GM21723 (cell line): Measurements from ENCODE around the gene DUS4L.

ENCODE experiments used
- ATAC-seq: cut with Tn5 transposase; IDR thresholded peaks from one replicate; pipeline ENCODE4 v1.9.1; 2021; ENCODE audit warnings: mild to moderate bottlenecking, moderate library complexity; ENCODE audit not compliant: unreplicated experiment

The DUS4L gene

DNA sequence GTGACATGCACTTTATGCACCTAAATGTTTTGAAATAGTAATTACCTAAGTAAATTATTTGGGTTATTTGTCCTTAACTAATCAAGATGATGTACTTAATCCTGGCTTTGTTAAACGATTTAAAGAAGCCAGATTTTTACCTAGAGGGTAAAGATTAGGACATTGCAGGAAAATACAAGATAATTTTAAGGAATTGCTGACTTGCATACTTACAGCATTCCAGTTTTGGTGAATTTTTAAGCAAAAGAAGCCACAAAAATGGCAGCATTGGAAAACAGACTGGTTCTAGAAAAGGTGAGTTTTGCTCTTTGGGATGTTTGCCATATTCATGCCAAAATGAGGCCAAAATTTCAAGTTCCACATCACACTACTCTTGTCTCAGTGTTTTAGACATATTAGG lies 49.7 kb downstream of the DUS4L start:
- ATAC-seq: no peak

DNA sequence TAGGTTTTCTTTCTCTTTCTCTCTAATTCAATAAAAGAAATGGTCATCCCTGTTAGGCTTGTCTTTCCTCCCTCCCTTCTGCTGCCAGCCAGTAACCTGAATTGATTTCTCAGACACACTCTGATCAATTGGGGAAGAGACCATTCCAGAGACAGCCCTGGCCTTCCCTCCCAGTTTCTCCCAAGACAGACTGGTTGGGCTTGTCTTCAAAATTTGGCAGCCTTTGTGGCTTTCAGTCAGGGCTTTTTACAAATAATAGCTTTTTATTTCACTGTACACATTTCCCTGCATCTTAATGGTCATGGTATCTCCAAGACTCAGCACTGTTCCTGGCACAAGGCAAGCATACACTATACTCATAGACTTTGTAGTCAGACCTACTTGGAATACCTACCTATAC lies 50.2 kb downstream of the DUS4L start:
- ATAC-seq: no peak

DNA sequence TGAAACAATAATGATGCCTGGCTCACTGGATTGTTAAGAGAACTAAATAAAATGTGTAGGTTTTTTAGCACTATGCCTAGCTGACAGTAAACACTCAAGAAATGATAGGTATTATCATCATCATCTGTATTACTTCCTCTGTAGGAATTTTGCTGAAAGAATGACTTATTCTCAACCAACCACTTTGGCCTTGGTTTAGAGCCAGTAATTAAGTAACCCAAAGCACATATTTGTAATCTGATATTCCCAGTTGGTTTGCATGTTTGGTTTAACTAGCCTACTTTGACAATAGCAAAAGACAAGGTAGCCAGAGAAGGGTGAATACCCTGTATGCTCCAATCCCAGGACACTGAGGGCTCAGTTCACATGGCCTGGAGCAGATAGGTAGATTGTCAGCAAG lies 50.7 kb downstream of the DUS4L start:
- ATAC-seq: no peak

DNA sequence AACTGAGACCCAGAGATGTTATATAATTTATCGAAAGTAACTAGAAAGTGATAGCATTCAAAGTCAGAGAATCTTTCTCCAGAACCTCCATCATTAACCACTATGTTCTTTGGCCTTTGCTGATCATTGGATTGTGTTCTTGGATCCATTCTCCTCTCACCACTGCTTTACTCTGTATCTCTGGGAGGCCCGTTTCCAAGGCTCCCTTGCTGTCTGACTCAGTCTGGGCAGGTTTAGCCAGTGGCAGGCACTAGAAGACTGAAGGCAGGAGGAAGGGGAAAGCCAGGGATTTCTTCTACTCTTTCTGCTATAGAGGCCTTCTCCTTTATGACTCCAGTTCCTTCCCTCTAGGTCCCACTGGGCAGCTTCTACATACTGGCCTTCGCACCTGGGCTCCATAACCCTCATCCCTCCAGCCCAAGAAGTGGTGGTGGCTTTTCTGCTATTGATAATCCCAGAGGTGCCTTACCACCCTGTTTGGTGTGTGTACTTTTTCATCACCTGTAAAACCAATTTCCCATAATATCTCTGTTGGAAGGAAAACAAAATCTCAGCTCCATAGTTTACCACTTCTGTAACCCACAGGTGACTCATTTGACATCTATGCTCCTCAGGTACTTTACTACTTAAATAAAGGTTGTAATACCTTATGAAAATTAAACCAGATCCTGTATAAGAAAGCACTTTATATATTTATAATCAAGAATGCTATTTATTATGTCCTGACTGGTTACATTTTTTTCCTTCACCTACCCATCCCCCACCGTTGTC lies 52.3 kb downstream of the DUS4L start:
- no peak for ATAC-seq

DNA sequence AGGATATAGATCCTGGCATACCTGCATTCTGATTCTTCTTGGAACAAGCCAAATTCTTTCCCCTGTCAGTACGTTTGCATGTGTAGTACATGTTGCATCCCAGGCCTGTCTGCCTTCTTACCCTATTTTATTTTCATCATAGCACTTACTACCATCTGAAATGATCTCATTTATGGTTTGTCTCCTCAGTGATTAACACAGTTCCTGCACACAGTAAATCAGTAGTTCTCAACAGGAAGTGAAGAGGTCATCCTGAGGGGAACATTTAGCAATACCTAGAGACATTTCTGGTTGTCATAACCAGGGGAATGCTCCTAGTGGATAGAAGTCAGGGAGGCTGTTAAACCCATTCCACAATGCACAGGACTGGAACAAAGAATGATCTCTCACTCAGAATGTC lies 58.7 kb downstream of the DUS4L start:
- ATAC-seq: no peak

DNA sequence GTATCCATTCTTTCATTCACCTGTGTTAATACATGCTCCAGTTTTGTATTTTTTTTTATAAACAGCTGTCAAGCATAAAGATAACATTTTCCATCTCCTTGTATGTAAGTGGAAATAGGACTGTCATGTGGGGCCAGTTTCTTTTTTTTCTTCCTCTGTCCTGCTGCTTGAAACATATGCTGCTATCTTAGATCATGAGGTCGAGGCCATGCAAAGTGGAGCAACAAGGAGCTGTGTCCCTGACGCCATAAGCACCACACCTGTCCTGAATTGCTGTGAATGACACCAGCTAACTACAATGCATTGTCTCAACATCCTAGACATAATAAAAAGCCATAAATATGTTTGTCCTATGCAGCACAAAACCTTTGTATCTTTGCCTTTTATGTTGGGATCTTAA lies 59.1 kb downstream of the DUS4L start:
- no peak for ATAC-seq

DNA sequence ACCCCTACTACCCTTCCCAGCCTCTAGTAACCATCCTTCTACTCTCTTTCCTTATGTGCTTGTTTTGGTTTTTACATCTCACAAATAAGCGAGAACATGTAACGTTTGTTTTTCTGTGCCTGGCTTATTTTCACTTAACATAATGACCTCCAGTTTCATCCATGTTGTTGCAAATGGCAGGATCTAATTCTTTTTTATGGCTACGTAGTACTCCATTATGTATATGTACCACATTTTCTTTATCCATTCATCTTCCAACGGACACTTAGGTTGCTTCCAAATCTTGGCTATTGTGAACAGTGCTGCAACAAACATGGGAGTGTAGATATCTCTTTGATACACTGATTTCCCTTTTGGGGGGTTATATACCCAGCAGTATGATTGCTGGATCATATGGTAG lies 63.2 kb downstream of the DUS4L start:
- ATAC-seq: no peak
